ENCODE measurements around the gene GHRL.
"Not testable (repeated sequence)": the region's sequence is repeated elsewhere in the genome, so short reads cannot be mapped to it uniquely, and the experiment has no call there.

The GHRL gene

GRCh38 chr3:10278501-10278900, 14.2 kb downstream of the GHRL start:
- DNase-seq (ENCODE audit: low read depth in 2 of 2, low spot score in 1 of 2) = no peak

GRCh38 chr3:10277115-10277625, 15.6 kb downstream of the GHRL start:
- DNase-seq (ENCODE audit: low read depth in 2 of 2, low spot score in 1 of 2) = no peak

- no peak for DNase-seq (ENCODE audit: low read depth in 2 of 2, low spot score in 1 of 2)
These were observed 18.1 kb downstream of the GHRL start for GRCh38 chr3:10274601-10275000.

- no peak for DNase-seq (ENCODE audit: low read depth in 2 of 2, low spot score in 1 of 2)
These were observed 18.9 kb downstream of the GHRL start for GRCh38 chr3:10273702-10274305.

- no peak for DNase-seq (ENCODE audit: low read depth in 2 of 2, low spot score in 1 of 2)
These were observed 19.8 kb downstream of the GHRL start for GRCh38 chr3:10272977-10273376.

GRCh38 chr3:10272476-10272875, 20.3 kb downstream of the GHRL start:
- not testable (repeated sequence) for DNase-seq (ENCODE audit: low read depth in 2 of 2, low spot score in 1 of 2)

GRCh38 chr3:10269443-10269842, 23.3 kb downstream of the GHRL start:
- no peak for DNase-seq (ENCODE audit: low read depth in 2 of 2, low spot score in 1 of 2)

- no peak for DNase-seq (ENCODE audit: low read depth in 2 of 2, low spot score in 1 of 2)
These were observed 23.8 kb downstream of the GHRL start for GRCh38 chr3:10268930-10269329.

- no peak for DNase-seq (ENCODE audit: low read depth in 2 of 2, low spot score in 1 of 2)
These were observed 24.6 kb downstream of the GHRL start for GRCh38 chr3:10268116-10268515.

- DNase-seq (ENCODE audit: low read depth in 2 of 2, low spot score in 1 of 2) = not testable (repeated sequence)
These were observed 25.8 kb downstream of the GHRL start for GRCh38 chr3:10266936-10267335.

- DNase-seq (ENCODE audit: low read depth in 2 of 2, low spot score in 1 of 2) = no peak
These were observed 26.9 kb downstream of the GHRL start for GRCh38 chr3:10265833-10266232.

GRCh38 chr3:10263646-10264363, 28.9 kb downstream of the GHRL start:
- DNase-seq (ENCODE audit: low read depth in 2 of 2, low spot score in 1 of 2) = peak; percentile 29 to 46

GRCh38 chr3:10262027-10262426, 30.7 kb downstream of the GHRL start:
- DNase-seq (ENCODE audit: low read depth in 2 of 2, low spot score in 1 of 2) = no peak

GRCh38 chr3:10260211-10260701, 32.5 kb downstream of the GHRL start:
- DNase-seq (ENCODE audit: low read depth in 2 of 2, low spot score in 1 of 2) = no peak

GRCh38 chr3:10259798-10260197, 32.9 kb downstream of the GHRL start:
- DNase-seq (ENCODE audit: low read depth in 2 of 2, low spot score in 1 of 2) = no peak

- no peak for DNase-seq (ENCODE audit: low read depth in 2 of 2, low spot score in 1 of 2)
These were observed 33.7 kb downstream of the GHRL start for GRCh38 chr3:10259036-10259435.

GRCh38 chr3:10255835-10256234, 36.9 kb downstream of the GHRL start:
- DNase-seq (ENCODE audit: low read depth in 2 of 2, low spot score in 1 of 2) = no peak

GRCh38 chr3:10253731-10254130, 39.0 kb downstream of the GHRL start:
- DNase-seq (ENCODE audit: low read depth in 2 of 2, low spot score in 1 of 2) = no peak

GRCh38 chr3:10251006-10251405, 41.7 kb downstream of the GHRL start:
- DNase-seq (ENCODE audit: low read depth in 2 of 2, low spot score in 1 of 2) = no peak

- no peak for DNase-seq (ENCODE audit: low read depth in 2 of 2, low spot score in 1 of 2)
These were observed 42.9 kb downstream of the GHRL start for GRCh38 chr3:10249833-10250232.

- DNase-seq (ENCODE audit: low read depth in 2 of 2, low spot score in 1 of 2) = peak in 1 of 2 donors; percentile 25
These were observed 43.6 kb downstream of the GHRL start for GRCh38 chr3:10248984-10249748.
